Breast epithelium (tissue), 3 donors: Measurements from ENCODE around the gene SPECC1L.
"Not testable (repeated sequence)": the region's sequence is repeated elsewhere in the genome, so short reads cannot be mapped to it uniquely, and the experiment has no call there.

Source experiments
- POLR2A ChIP-seq: fragments of 450-650 bp; IDR thresholded peaks from one replicate; pipeline ENCODE4 v1.6.1; 2016; ENCODE audit warnings: antibody characterized with exemption, mild to moderate bottlenecking, moderate library complexity
- POLR2AphosphoS5 ChIP-seq, 3 donors: sonication (generic); formaldehyde crosslinking; IDR thresholded peaks; one replicate each; pipeline ENCODE4 v1.6.1; 2017; ENCODE audit warnings: antibody characterized with exemption in 3 of 3

GRCh38 chr22:24264329-24264896 lies 6.2 kb upstream of the SPECC1L start:
- TF ChIP-seq POLR2AphosphoS5 (IDR thresholded peaks at IDR 0.05); POLR2A: not testable (repeated sequence)
